SK-N-SH treated with all-trans-retinoic acid at 6 μM for 48 hours (cell line): ENCODE measurements around the gene NCAN.

Source experiments
- ESRRG ChIP-seq: fragments of 250-450 bp; sonication (Bioruptor Pico); IDR thresholded peaks from 2 replicates; pipeline ENCODE4 v1.6.1; 2021; ENCODE audit warnings: mild to moderate bottlenecking
- OSR1 ChIP-seq: fragments of 250-450 bp; sonication (Bioruptor Pico); IDR thresholded peaks from 2 replicates; pipeline ENCODE4 v1.8.0; 2022; ENCODE audit warnings: moderate library complexity, mild to moderate bottlenecking, inconsistent platforms
- TF ChIP-seq, protein P1 (sequence below): fragments of 250-450 bp; sonication (Bioruptor Pico); IDR thresholded peaks from 2 replicates; pipeline ENCODE4 v1.5.1; 2021; ENCODE audit warnings: mild to moderate bottlenecking, moderate library complexity

GRCh38 chr19:19270749-19271571, 59.2 kb downstream of the NCAN start:
- TF ChIP-seq OSR1 (CRISPR knock-in tag): no peak
- TF ChIP-seq, protein P1, sequence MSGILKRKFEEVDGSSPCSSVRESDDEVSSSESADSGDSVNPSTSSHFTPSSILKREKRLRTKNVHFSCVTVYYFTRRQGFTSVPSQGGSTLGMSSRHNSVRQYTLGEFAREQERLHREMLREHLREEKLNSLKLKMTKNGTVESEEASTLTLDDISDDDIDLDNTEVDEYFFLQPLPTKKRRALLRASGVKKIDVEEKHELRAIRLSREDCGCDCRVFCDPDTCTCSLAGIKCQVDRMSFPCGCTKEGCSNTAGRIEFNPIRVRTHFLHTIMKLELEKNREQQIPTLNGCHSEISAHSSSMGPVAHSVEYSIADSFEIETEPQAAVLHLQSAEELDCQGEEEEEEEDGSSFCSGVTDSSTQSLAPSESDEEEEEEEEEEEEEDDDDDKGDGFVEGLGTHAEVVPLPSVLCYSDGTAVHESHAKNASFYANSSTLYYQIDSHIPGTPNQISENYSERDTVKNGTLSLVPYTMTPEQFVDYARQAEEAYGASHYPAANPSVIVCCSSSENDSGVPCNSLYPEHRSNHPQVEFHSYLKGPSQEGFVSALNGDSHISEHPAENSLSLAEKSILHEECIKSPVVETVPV: no peak
- TF ChIP-seq ESRRG: no peak
